Measurements from ENCODE around the gene RBPJL. TPM values are rescaled to one million over a fixed set of nuclear protein-coding genes. Genes with fewer than 3 reads are reported as not detected.
A peak's percentile ranks its signal among the peaks of the same experiment; 100 is the strongest.

The RBPJL gene
- total and polyA plus RNA-seq, 7 experiments from 2014 or later, result not detected

- Histone ChIP-seq H3K4me1 (ENCODE audit: control insufficient read depth in 2 of 2, insufficient read depth in 2 of 2, low read length in 2 of 2) (peaks cover 4 to 14% of the 10 kb centered on the region in 2 donors), H3K27me3 (ENCODE audit: control insufficient read depth in 2 of 2, insufficient read depth in 2 of 2, low read length in 2 of 2) (peaks cover 0 to 10% of the 10 kb centered on the region in 2 donors), H3K36me3 (ENCODE audit: control insufficient read depth in 2 of 3, insufficient read depth in 3 of 3, low read length in 3 of 3) (no peaks in the 10 kb centered on the region), H3K9me3 (ENCODE audit: control insufficient read depth in 2 of 3, low read length in 3 of 3) (no peaks in the 10 kb centered on the region), H3K27ac (ENCODE audit: low read depth, low read length) (no peak overlapping the region), H3K4me3 (ENCODE audit: low read length) (no peak overlapping the region)
- Mint-ChIP-seq H3K9me3 (no peaks in the 10 kb centered on the region), H3K36me3 (peaks cover 0 to 2% (median 0%) of the 10 kb centered on the region in 5 donors), H3K4me1 (peaks cover 4 to 21% (median 11%) of the 10 kb centered on the region in 7 donors), H3K27me3 (peaks cover 26 to 52% (median 39%) of the 10 kb centered on the region in 5 donors), H3K4me3 (peak overlapping the region in 6 of 10 donors; percentile 42 to 82 (median 76)), H3K27ac (no peak overlapping the region)
- ATAC-seq, result no peak
- intact Hi-C loops (cut with micrococcal nuclease), result loop anchor here in 1 of 2 donors (5.0 kb wide), 2 partner anchors 405 to 545 kb away; partner anchors contain the start of genes KCNK15 and YWHAB
- POLR2A ChIA-PET, result no interaction called here
- CTCF ChIA-PET, result interaction anchor here (0.7 to 2.4 kb wide), 2 partner anchors 11 to 313 kb away, joined by 6 read pairs; no protein-coding TSS in a partner anchor
- no peak for DNase-seq
These were observed 14.3 kb upstream of the RBPJL start for GRCh38 chr20:45292343-45292742.

DNA sequence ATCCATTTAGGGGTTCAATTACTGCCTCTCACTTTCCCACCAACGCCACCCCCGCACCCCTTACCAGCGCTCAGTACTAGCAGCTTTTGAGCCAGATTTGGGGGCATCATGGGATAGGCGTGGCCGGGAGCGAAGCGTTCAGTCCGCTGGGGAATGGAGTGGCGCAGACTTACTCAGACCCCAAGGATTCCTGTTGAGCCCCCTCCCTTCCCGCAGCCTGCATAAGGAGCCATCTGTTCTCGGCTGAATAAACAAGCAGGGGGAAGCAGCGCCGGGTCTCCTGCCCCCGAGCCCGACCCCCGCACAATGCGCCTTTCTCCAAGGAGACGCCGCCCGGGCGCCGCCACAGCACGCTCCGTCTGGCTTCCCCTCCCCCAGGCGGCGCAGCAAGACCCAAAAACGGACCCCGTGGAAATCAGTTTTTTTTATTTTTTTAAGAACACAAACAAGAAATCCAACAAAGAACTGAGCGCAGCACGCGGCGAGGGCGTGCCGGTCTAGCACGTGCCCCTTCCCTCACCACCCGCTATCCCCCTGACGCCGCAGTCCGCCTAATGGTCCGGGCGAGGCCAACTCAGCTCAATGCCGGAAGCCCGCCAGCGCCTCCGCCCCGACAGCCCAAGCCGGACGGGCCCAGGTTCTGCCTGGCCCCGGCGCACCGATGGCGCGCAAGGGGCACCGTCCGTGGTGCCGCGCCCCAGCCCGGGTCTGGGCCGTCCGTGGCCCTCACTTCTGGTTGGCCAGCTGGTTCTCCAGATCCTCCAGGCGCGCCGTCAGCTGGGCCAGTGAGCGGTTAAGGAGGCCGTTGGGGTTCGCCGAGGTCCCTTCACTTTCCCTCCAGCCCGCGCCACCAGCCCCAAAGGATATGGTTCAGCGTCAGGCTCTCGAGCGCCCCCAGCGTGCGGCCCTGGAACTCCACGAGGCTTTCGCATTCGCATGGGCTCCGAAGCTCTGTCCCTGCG lies 13.3 kb upstream of the RBPJL start:
- peaks cover 4 to 14% of the 10 kb centered on the region in 2 donors for H3K4me1 ChIP-seq (ENCODE audit: control insufficient read depth in 2 of 2, insufficient read depth in 2 of 2, low read length in 2 of 2)
- peak; percentile 33 to 89 (median 68) for DNase-seq
- no peaks in the 10 kb centered on the region for H3K9me3 ChIP-seq (ENCODE audit: control insufficient read depth in 2 of 3, low read length in 3 of 3)
- no peaks in the 10 kb centered on the region for H3K36me3 ChIP-seq (ENCODE audit: control insufficient read depth in 2 of 3, insufficient read depth in 3 of 3, low read length in 3 of 3)
- H3K27ac ChIP-seq (ENCODE audit: low read depth, low read length), result no peak overlapping the region
- Mint-ChIP-seq H3K4me3 (peak overlapping the region; percentile 57 to 83 (median 78)), H3K36me3 (peaks cover 0 to 2% (median 0%) of the 10 kb centered on the region in 5 donors), H3K4me1 (peaks cover 4 to 21% (median 11%) of the 10 kb centered on the region in 7 donors), H3K27me3 (peaks cover 31 to 48% (median 38%) of the 10 kb centered on the region in 5 donors), H3K27ac (no peak overlapping the region), H3K9me3 (no peaks in the 10 kb centered on the region)
- H3K4me3 ChIP-seq (ENCODE audit: low read length), result peak overlapping the region; percentile 54
- H3K27me3 ChIP-seq (ENCODE audit: control insufficient read depth in 2 of 2, insufficient read depth in 2 of 2, low read length in 2 of 2), result peaks cover 0 to 10% of the 10 kb centered on the region in 2 donors
- ChIA-PET POLR2A (no interaction called here), CTCF (interaction anchor here (0.6 to 2.3 kb wide), 12 partner anchors 10 to 479 kb away, joined by 3 to 10 read pairs (median 4); partner anchors contain the start of genes MATN4, SLPI and TOMM34)
- ATAC-seq, result peak; percentile 93
- intact Hi-C loops (cut with micrococcal nuclease), result loop anchor here in 1 of 2 donors (1.0 to 5.0 kb wide), 3 partner anchors 249 to 546 kb away; partner anchors contain the start of genes KCNK15 and YWHAB

DNA sequence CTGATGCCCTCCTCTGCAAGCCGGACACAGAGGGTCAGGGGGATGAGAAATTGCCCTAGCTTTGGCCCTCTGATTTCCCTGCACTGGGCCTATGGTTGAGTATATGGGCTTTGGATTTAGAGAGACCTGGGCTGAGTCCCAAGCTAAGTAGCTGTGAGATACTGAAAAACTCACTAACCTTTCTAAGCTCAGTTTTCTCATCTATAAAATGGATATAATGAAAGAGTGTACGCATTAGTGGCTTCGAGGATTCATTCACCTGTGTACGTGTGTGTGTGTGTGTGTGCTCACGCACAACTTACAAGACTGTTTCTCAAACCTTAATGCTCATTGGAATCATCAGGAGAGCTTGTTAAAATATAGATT lies 12.7 kb upstream of the RBPJL start:
- Histone ChIP-seq H3K4me3 (ENCODE audit: low read length) (no peak overlapping the region), H3K27me3 (ENCODE audit: control insufficient read depth in 2 of 2, insufficient read depth in 2 of 2, low read length in 2 of 2) (peaks cover 0 to 10% of the 10 kb centered on the region in 2 donors), H3K4me1 (ENCODE audit: control insufficient read depth in 2 of 2, insufficient read depth in 2 of 2, low read length in 2 of 2) (peaks cover 4 to 14% of the 10 kb centered on the region in 2 donors), H3K27ac (ENCODE audit: low read depth, low read length) (no peak overlapping the region), H3K9me3 (ENCODE audit: control insufficient read depth in 2 of 3, low read length in 3 of 3) (no peaks in the 10 kb centered on the region), H3K36me3 (ENCODE audit: control insufficient read depth in 2 of 3, insufficient read depth in 3 of 3, low read length in 3 of 3) (no peaks in the 10 kb centered on the region)
- intact Hi-C loops (cut with micrococcal nuclease), result loop anchor here in 1 of 2 donors (5.0 kb wide), 2 partner anchors 407 to 547 kb away; partner anchors contain the start of genes KCNK15 and YWHAB
- DNase-seq (no peak), ATAC-seq (no peak)
- CTCF ChIA-PET, result interaction anchor here (0.7 to 2.3 kb wide), 11 partner anchors 10 to 345 kb away, joined by 3 to 10 read pairs (median 4); partner anchors contain the start of genes MATN4, SLPI and TOMM34
- peaks cover 4 to 21% (median 11%) of the 10 kb centered on the region in 7 donors for H3K4me1 Mint-ChIP-seq
- H3K27me3 Mint-ChIP-seq, result peaks cover 29 to 44% (median 41%) of the 10 kb centered on the region in 5 donors
- H3K36me3 Mint-ChIP-seq, result peaks cover 0 to 3% (median 0%) of the 10 kb centered on the region in 5 donors
- no peaks in the 10 kb centered on the region for H3K9me3 Mint-ChIP-seq
- POLR2A ChIA-PET, result interaction anchor here (0.6 kb wide), 1 partner anchor 327 kb away, joined by 3 read pairs; no protein-coding TSS in a partner anchor
- H3K4me3 Mint-ChIP-seq, result peak overlapping the region; percentile 57 to 83 (median 78)
- no peak overlapping the region for H3K27ac Mint-ChIP-seq

DNA sequence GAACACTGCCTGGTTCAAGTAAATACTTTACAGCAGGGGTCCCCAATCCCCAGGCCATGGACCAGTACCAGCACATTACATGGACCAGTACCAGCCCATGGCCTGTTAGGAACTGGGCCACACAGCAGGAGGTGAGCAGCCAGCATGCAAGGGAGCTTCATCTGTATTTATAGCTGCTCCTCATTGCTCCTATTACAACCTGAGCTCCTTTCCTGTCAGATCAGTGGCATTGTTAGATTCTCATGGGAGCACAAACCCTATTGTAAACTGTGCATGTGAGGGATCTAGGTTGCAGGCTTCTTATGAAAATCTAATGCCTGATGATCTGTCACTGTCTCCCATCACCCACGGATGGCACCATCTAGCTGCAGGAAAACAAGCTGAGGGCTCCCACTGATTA lies 12.0 kb upstream of the RBPJL start:
- Histone ChIP-seq H3K27me3 (ENCODE audit: control insufficient read depth in 2 of 2, insufficient read depth in 2 of 2, low read length in 2 of 2) (peaks cover 0 to 10% of the 10 kb centered on the region in 2 donors), H3K4me1 (ENCODE audit: control insufficient read depth in 2 of 2, insufficient read depth in 2 of 2, low read length in 2 of 2) (peaks cover 4 to 14% of the 10 kb centered on the region in 2 donors), H3K4me3 (ENCODE audit: low read length) (no peak overlapping the region), H3K27ac (ENCODE audit: low read depth, low read length) (no peak overlapping the region), H3K9me3 (ENCODE audit: control insufficient read depth in 2 of 3, low read length in 3 of 3) (no peaks in the 10 kb centered on the region), H3K36me3 (ENCODE audit: control insufficient read depth in 2 of 3, insufficient read depth in 3 of 3, low read length in 3 of 3) (no peaks in the 10 kb centered on the region)
- peaks cover 4 to 21% (median 11%) of the 10 kb centered on the region in 7 donors for H3K4me1 Mint-ChIP-seq
- no peak overlapping the region for H3K27ac Mint-ChIP-seq
- no peak for ATAC-seq
- intact Hi-C loops (cut with micrococcal nuclease), result loop anchor here in 1 of 2 donors (5.0 kb wide), 2 partner anchors 407 to 547 kb away; partner anchors contain the start of genes KCNK15 and YWHAB
- DNase-seq, result no peak
- POLR2A ChIA-PET, result interaction anchor here (0.6 kb wide), 1 partner anchor 328 kb away, joined by 3 read pairs; no protein-coding TSS in a partner anchor
- peaks cover 25 to 42% (median 41%) of the 10 kb centered on the region in 5 donors for H3K27me3 Mint-ChIP-seq
- CTCF ChIA-PET, result interaction anchor here (0.6 to 2.3 kb wide), 9 partner anchors 9 to 345 kb away, joined by 3 to 10 read pairs (median 3); partner anchors contain the start of genes MATN4 and SLPI
- H3K36me3 Mint-ChIP-seq, result peaks cover 0 to 3% (median 0%) of the 10 kb centered on the region in 5 donors
- no peaks in the 10 kb centered on the region for H3K9me3 Mint-ChIP-seq
- peak overlapping the region in 1 of 10 donors; percentile 21 for H3K4me3 Mint-ChIP-seq

DNA sequence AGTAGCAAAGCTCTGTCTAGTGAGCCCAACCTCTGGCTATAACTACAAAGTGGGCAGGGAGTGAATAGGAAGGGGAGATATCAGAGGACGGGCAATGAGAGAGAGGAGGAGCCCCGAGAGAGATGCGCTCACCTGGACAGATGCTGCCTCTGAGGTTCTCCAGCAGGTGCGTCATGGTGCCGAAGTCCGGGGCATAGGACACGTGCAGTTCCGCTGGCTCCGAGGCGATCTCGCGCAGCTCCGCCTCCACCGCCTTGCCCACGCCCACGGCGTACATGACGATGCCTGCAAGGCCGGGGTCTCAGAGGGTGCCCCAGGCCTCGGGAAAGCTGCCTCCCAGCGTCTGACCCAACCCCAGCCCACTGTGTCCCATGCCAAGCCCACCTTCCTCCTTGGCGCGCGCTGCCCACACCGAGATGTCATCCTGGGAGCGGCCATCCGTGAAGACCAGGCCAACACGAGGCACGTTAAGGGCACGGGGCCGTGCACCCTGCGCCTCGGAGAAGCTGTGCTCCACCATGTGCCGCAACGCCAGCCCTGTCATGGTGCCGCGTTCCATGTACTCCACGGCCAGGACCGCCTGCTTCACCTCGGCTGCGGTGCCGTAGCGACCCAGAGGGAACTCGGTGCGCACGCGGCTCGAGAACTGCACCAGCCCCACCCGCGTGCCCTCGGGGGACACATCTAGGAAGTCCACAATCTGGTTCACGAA lies 8.7 kb upstream of the RBPJL start:
- CTCF ChIA-PET, result no interaction called here
- intact Hi-C loops (cut with micrococcal nuclease), result no loop called here
- Histone ChIP-seq H3K36me3 (ENCODE audit: control insufficient read depth in 2 of 3, insufficient read depth in 3 of 3, low read length in 3 of 3) (no peaks in the 10 kb centered on the region), H3K27ac (ENCODE audit: low read depth, low read length) (no peak overlapping the region), H3K27me3 (ENCODE audit: control insufficient read depth in 2 of 2, insufficient read depth in 2 of 2, low read length in 2 of 2) (peaks cover 0 to 8% of the 10 kb centered on the region in 2 donors), H3K9me3 (ENCODE audit: control insufficient read depth in 2 of 3, low read length in 3 of 3) (no peaks in the 10 kb centered on the region), H3K4me3 (ENCODE audit: low read length) (no peak overlapping the region), H3K4me1 (ENCODE audit: control insufficient read depth in 2 of 2, insufficient read depth in 2 of 2, low read length in 2 of 2) (peaks cover 2 to 13% of the 10 kb centered on the region in 2 donors)
- Mint-ChIP-seq H3K4me3 (no peak overlapping the region), H3K36me3 (peaks cover 0 to 4% (median 0%) of the 10 kb centered on the region in 5 donors), H3K27me3 (peaks cover 18 to 37% (median 26%) of the 10 kb centered on the region in 5 donors), H3K9me3 (no peaks in the 10 kb centered on the region), H3K27ac (no peak overlapping the region), H3K4me1 (peaks cover 4 to 31% (median 5%) of the 10 kb centered on the region in 7 donors)
- POLR2A ChIA-PET, result no interaction called here
- ATAC-seq, result no peak
- DNase-seq, result no peak

GRCh38 chr20:45299786-45300185 lies 6.9 kb upstream of the RBPJL start:
- DNase-seq, result no peak
- peaks cover 0 to 10% (median 0%) of the 10 kb centered on the region in 5 donors for H3K36me3 Mint-ChIP-seq
- ChIA-PET CTCF (no interaction called here), POLR2A (no interaction called here)
- H3K4me3 Mint-ChIP-seq, result no peak overlapping the region
- Histone ChIP-seq H3K9me3 (ENCODE audit: control insufficient read depth in 2 of 3, low read length in 3 of 3) (no peaks in the 10 kb centered on the region), H3K4me3 (ENCODE audit: low read length) (no peak overlapping the region), H3K4me1 (ENCODE audit: control insufficient read depth in 2 of 2, insufficient read depth in 2 of 2, low read length in 2 of 2) (no peaks in the 10 kb centered on the region), H3K36me3 (ENCODE audit: control insufficient read depth in 2 of 3, insufficient read depth in 3 of 3, low read length in 3 of 3) (no peaks in the 10 kb centered on the region), H3K27ac (ENCODE audit: low read depth, low read length) (no peak overlapping the region), H3K27me3 (ENCODE audit: control insufficient read depth in 2 of 2, insufficient read depth in 2 of 2, low read length in 2 of 2) (peaks cover 0 to under 1% of the 10 kb centered on the region in 2 donors)
- H3K9me3 Mint-ChIP-seq, result no peaks in the 10 kb centered on the region
- ATAC-seq, result no peak
- peaks cover 8 to 43% (median 32%) of the 10 kb centered on the region in 5 donors for H3K27me3 Mint-ChIP-seq
- H3K27ac Mint-ChIP-seq, result no peak overlapping the region
- intact Hi-C loops (cut with micrococcal nuclease), result no loop called here
- H3K4me1 Mint-ChIP-seq, result peaks cover 0 to 38% (median 0%) of the 10 kb centered on the region in 7 donors
